H1 (cell line): Measurements from ENCODE around the gene RAB3D.

Source experiments
- CTCF ChIP-seq, 3 experiments: IDR thresholded peaks; 1 replicate in 2 of 3; 2 replicates in 1 of 3; pipeline versions ENCODE4 v1.5.1 to v1.6.1; 2011; ENCODE audit warnings: low read length in 3 of 3, mild to moderate bottlenecking in 3 of 3, inconsistent platforms in 2 of 3, low read depth in 1 of 3, moderate library complexity in 1 of 3; ENCODE audit not compliant: insufficient read depth in 1 of 3; ENCODE audit errors: control extremely low read depth in 1 of 3
- FOSL1 ChIP-seq: IDR thresholded peaks from 2 replicates; pipeline ENCODE4 v1.6.1; 2011; ENCODE audit warnings: mild to moderate bottlenecking, low read depth, low read length, moderate library complexity; ENCODE audit not compliant: insufficient read depth
- HDAC2 ChIP-seq, 2 experiments: fragments of 300-600 bp in 1 of 2; sonication (generic) in 1 of 2; IDR thresholded peaks; 2 replicates each; pipeline ENCODE4 v1.6.1; 2011 to 2012; ENCODE audit warnings: low read depth in 2 of 2, low read length in 2 of 2, mild to moderate bottlenecking in 2 of 2, moderate library complexity in 2 of 2, borderline replicate concordance in 1 of 2, inconsistent platforms in 1 of 2
- MAX ChIP-seq: IDR thresholded peaks from 2 replicates; pipeline ENCODE4 v1.6.1; 2012; ENCODE audit warnings: inconsistent platforms
- PHF8 ChIP-seq: fragments of 200-600 bp; sonication (generic); conservative IDR thresholded peaks from 2 replicates; pipeline ENCODE4 v1.7.1; 2012; ENCODE audit warnings: low read depth, mild to moderate bottlenecking, inconsistent platforms, low read length, moderate library complexity
- POLR2A ChIP-seq, 2 experiments: IDR thresholded peaks; 1 replicate in 1 of 2; 2 replicates in 1 of 2; pipeline ENCODE4 v1.6.1; 2011; ENCODE audit warnings: low read depth in 2 of 2, low read length in 2 of 2, mild to moderate bottlenecking in 2 of 2; ENCODE audit errors: control extremely low read depth in 1 of 2
- POLR2AphosphoS5 ChIP-seq: IDR thresholded peaks from 2 replicates; pipeline ENCODE4 v1.6.1; 2011; ENCODE audit warnings: low read depth, low read length
- SP2 ChIP-seq: IDR thresholded peaks from 2 replicates; pipeline ENCODE4 v1.6.1; 2012; ENCODE audit warnings: mild to moderate bottlenecking, low read length, inconsistent platforms
- TAF7 ChIP-seq: optimal IDR thresholded peaks from 2 replicates; pipeline ENCODE3; 2011; ENCODE audit warnings: low read depth, mild to moderate bottlenecking, inconsistent platforms, low read length, moderate library complexity, borderline replicate concordance
- TCF12 ChIP-seq: IDR thresholded peaks from 2 replicates; pipeline ENCODE4 v1.6.1; 2011; ENCODE audit warnings: low read depth, mild to moderate bottlenecking, low read length
- ZNF274 ChIP-seq: IDR thresholded peaks from 2 replicates; pipeline ENCODE4 v1.7.0; 2012; ENCODE audit warnings: low read length, borderline replicate concordance; ENCODE audit errors: extremely low read depth

DNA sequence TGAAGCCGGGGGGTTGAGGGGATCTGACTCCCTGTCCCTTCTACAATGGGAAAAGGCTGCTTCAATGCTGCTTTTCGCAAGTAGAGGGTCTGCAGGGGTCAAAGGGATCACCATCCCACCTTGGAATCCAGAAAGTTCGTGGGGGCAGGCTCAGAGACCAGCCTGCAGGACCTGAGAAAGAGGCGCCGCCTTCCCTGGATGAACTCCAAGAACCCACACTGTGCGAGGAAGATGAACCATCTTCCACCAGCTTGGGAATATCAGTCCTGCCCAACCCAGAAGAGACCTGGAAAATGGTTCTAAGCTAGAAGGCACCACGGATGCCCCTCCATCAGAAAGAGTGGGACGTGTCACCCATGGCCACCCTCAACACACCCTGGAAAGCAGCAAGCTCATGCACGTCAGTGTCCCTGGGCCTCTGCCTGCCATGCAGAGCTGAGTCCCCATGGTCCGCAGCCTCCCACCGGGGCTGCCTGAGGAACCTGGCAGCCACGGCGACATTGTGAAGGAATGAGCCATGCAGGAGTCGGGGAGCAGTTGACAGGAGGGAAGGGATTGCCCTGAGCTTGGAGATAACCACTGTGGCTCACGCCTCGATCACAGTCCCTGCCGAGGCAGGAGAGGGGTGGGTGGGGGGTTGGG is 14.6 kb downstream of the RAB3D start:
- TF ChIP-seq POLR2A (IDR thresholded peaks at IDR 0.05; ENCODE audit: control extremely low read depth in 1 of 2, low read depth in 2 of 2, low read length in 2 of 2) (no peak), CTCF (IDR thresholded peaks at IDR 0.05; ENCODE audit: control extremely low read depth in 1 of 3, insufficient read depth in 1 of 3, low read depth in 1 of 3, low read length in 3 of 3) (no peak), FOSL1 (no peak), SP2 (no peak), PHF8 (no peak), MAX (no peak), TAF7 (no peak), POLR2AphosphoS5 (no peak), TCF12 (no peak), ZNF274 (no peak), HDAC2 (IDR thresholded peaks at IDR 0.05; ENCODE audit: borderline replicate concordance in 1 of 2, low read depth in 2 of 2, low read length in 2 of 2) (no peak)
